SIG-M5 treated with dmso at 0.1 percent for 504 hours (cell line): ENCODE data around the gene FAF2.
"Not testable (repeated sequence)": the region's sequence is repeated elsewhere in the genome, so short reads cannot be mapped to it uniquely, and the experiment has no call there.

Source experiments
- DNase-seq: peaks from one replicate; lab custom pipeline; 2025; ENCODE audit not compliant: unreplicated experiment; lab: John Stamatoyannopoulos, UW

Gene FAF2

GRCh38 chr5:176416965-176417364 is 31.2 kb upstream of the FAF2 start:
- no peak for DNase-seq

GRCh38 chr5:176418251-176418650 is 29.9 kb upstream of the FAF2 start:
- DNase-seq, result no peak

- DNase-seq, result no peak
These were observed 28.1 kb upstream of the FAF2 start for GRCh38 chr5:176420086-176420485.

GRCh38 chr5:176420972-176421544 is 27.1 kb upstream of the FAF2 start:
- no peak for DNase-seq

GRCh38 chr5:176424181-176424580 is 24.0 kb upstream of the FAF2 start:
- no peak for DNase-seq

GRCh38 chr5:176425138-176425537 is 23.0 kb upstream of the FAF2 start:
- DNase-seq, result no peak

- no peak for DNase-seq
These were observed 22.4 kb upstream of the FAF2 start for GRCh38 chr5:176425791-176426190.

GRCh38 chr5:176426876-176427275 is 21.3 kb upstream of the FAF2 start:
- DNase-seq, result no peak

GRCh38 chr5:176427971-176428370 is 20.2 kb upstream of the FAF2 start:
- no peak for DNase-seq

GRCh38 chr5:176429972-176430371 is 18.2 kb upstream of the FAF2 start:
- no peak for DNase-seq

GRCh38 chr5:176432707-176433106 is 15.5 kb upstream of the FAF2 start:
- DNase-seq, result no peak

- DNase-seq, result peak; percentile 93
These were observed 11.5 kb upstream of the FAF2 start for GRCh38 chr5:176436656-176437055.

- peak; percentile 86 for DNase-seq
These were observed 9.0 kb upstream of the FAF2 start for GRCh38 chr5:176438959-176439757.

- DNase-seq, result no peak
These were observed 7.1 kb upstream of the FAF2 start for GRCh38 chr5:176440927-176441706.

GRCh38 chr5:176441921-176442323 is 6.3 kb upstream of the FAF2 start:
- DNase-seq, result peak; percentile 30

- DNase-seq, result not testable (repeated sequence)
These were observed 5.3 kb upstream of the FAF2 start for GRCh38 chr5:176442911-176443310.

GRCh38 chr5:176444742-176445141 is 3.4 kb upstream of the FAF2 start:
- DNase-seq, result no peak

- peak; percentile 30 for DNase-seq
These were observed 2.0 kb upstream of the FAF2 start for GRCh38 chr5:176446028-176446665.

- DNase-seq, result no peak
These were observed 1.1 kb upstream of the FAF2 start for GRCh38 chr5:176446884-176447590.

GRCh38 chr5:176447591-176447977 is 601 bp upstream of the FAF2 start:
- peak; percentile 50 for DNase-seq

GRCh38 chr5:176450077-176450476 is 1.9 kb downstream of the FAF2 start:
- no peak for DNase-seq
